ENCODE results near the gene ATL2. TPM values are rescaled to one million over a fixed set of nuclear protein-coding genes. Genes with fewer than 3 reads are reported as not detected.
"Not testable (repeated sequence)": the region's sequence is repeated elsewhere in the genome, so short reads cannot be mapped to it uniquely, and the experiment has no call there.

The ATL2 gene
- total RNA-seq, 1 donor from 2014 or later = 45.8 TPM

- no peak for DNase-seq (ENCODE audit: extremely low spot score, unreplicated experiment)
- H3K27ac Mint-ChIP-seq (ENCODE audit: unreplicated experiment) = no peak overlapping the region
- peaks cover 15% of the 10 kb centered on the region for H3K4me1 Mint-ChIP-seq (ENCODE audit: unreplicated experiment)
- no peaks in the 10 kb centered on the region for H3K36me3 Mint-ChIP-seq (ENCODE audit: unreplicated experiment)
- H3K4me3 Mint-ChIP-seq (ENCODE audit: unreplicated experiment) = no peak overlapping the region
- peaks cover 34% of the 10 kb centered on the region for H3K27me3 Mint-ChIP-seq (ENCODE audit: unreplicated experiment)
- TF ChIP-seq CTCF (IDR thresholded peaks at IDR 0.05) = no peak
- no peaks in the 10 kb centered on the region for H3K9me3 Mint-ChIP-seq (ENCODE audit: unreplicated experiment)
These were observed 10.8 kb upstream of the ATL2 start for GRCh38 chr2:38387887-38388286.

- H3K36me3 Mint-ChIP-seq (ENCODE audit: unreplicated experiment) = no peaks in the 10 kb centered on the region
- no peaks in the 10 kb centered on the region for H3K9me3 Mint-ChIP-seq (ENCODE audit: unreplicated experiment)
- no peak overlapping the region for H3K27ac Mint-ChIP-seq (ENCODE audit: unreplicated experiment)
- H3K4me1 Mint-ChIP-seq (ENCODE audit: unreplicated experiment) = peaks cover 15% of the 10 kb centered on the region
- H3K27me3 Mint-ChIP-seq (ENCODE audit: unreplicated experiment) = peaks cover 31% of the 10 kb centered on the region
- no peak for DNase-seq (ENCODE audit: extremely low spot score, unreplicated experiment)
- no peak for TF ChIP-seq CTCF (IDR thresholded peaks at IDR 0.05)
- no peak overlapping the region for H3K4me3 Mint-ChIP-seq (ENCODE audit: unreplicated experiment)
These were observed 9.7 kb upstream of the ATL2 start for GRCh38 chr2:38386821-38387220.

DNA sequence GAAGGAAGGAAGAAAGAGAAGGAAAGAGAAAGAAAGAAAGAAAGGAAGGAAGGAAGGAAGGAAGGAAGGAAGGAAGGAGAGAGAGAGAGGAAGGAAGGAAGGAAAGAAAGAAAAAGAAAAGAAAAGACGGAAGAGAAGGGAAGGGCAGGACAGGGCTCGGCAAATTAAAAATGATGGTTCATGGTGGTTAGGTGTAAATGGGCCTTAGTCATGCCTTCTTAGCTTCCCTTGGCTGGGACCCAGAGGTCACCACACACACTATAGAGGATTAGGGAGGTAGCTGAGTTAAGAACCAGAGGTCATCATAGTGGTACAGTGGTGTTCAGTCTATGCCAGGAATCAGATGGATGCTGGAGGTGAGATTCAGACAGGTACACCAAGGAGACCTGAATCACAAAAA lies 9.3 kb upstream of the ATL2 start:
- Mint-ChIP-seq H3K27ac (ENCODE audit: unreplicated experiment) (no peak overlapping the region), H3K4me1 (ENCODE audit: unreplicated experiment) (peaks cover 15% of the 10 kb centered on the region), H3K27me3 (ENCODE audit: unreplicated experiment) (peaks cover 27% of the 10 kb centered on the region), H3K4me3 (ENCODE audit: unreplicated experiment) (no peak overlapping the region), H3K9me3 (ENCODE audit: unreplicated experiment) (no peaks in the 10 kb centered on the region), H3K36me3 (ENCODE audit: unreplicated experiment) (no peaks in the 10 kb centered on the region)
- no peak for DNase-seq (ENCODE audit: extremely low spot score, unreplicated experiment)
- no peak for TF ChIP-seq CTCF (IDR thresholded peaks at IDR 0.05)

- H3K4me3 Mint-ChIP-seq (ENCODE audit: unreplicated experiment) = no peak overlapping the region
These were observed 7.3 kb upstream of the ATL2 start for GRCh38 chr2:38384338-38384737.

DNA sequence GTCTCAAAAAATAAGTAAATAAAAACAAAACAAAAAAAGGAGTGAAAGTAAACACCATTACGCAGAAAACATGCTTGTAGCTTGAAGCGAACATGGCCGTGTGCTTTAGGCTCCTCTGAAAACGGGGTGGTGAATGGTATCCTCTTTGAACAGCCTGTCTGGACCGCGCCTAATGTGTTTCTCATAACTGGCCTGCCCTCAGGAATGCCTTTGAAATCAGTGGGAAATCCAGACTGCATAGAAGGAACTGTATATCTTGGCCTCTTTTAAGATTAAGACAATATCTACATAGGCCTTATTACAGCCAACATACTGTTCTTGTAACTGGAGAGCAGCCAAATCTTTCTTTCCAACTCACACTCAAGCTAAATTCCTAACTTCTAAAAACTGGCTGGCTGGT lies 6.7 kb upstream of the ATL2 start:
- DNase-seq (ENCODE audit: extremely low spot score, unreplicated experiment) = peak; percentile 34
- H3K9me3 Mint-ChIP-seq (ENCODE audit: unreplicated experiment); H3K4me3 Mint-ChIP-seq (ENCODE audit: unreplicated experiment); H3K36me3 Mint-ChIP-seq (ENCODE audit: unreplicated experiment): not testable (repeated sequence)
- Mint-ChIP-seq H3K27me3 (ENCODE audit: unreplicated experiment) (peaks cover 12% of the 10 kb centered on the region), H3K27ac (ENCODE audit: unreplicated experiment) (peak overlapping the region; percentile 37), H3K4me1 (ENCODE audit: unreplicated experiment) (peaks cover 21% of the 10 kb centered on the region)

More at GRCh38 chr2:38384338-38384737, 7.3 kb upstream of the ATL2 start:
- Mint-ChIP-seq H3K36me3 (ENCODE audit: unreplicated experiment) (no peaks in the 10 kb centered on the region), H3K4me1 (ENCODE audit: unreplicated experiment) (peaks cover 19% of the 10 kb centered on the region), H3K9me3 (ENCODE audit: unreplicated experiment) (no peaks in the 10 kb centered on the region), H3K27me3 (ENCODE audit: unreplicated experiment) (peaks cover 18% of the 10 kb centered on the region), H3K27ac (ENCODE audit: unreplicated experiment) (peak overlapping the region; percentile 37)
- no peak for DNase-seq (ENCODE audit: extremely low spot score, unreplicated experiment)
- no peak for TF ChIP-seq CTCF (IDR thresholded peaks at IDR 0.05)

Measured in osteocyte (in vitro differentiated cells).